ENCODE measurements around the gene KCNN3. TPM values are rescaled to one million over a fixed set of nuclear protein-coding genes. Genes with fewer than 3 reads are reported as not detected.

Gene KCNN3
- total RNA-seq, 2 donors from 2014 or later, result 0.12 to 0.29 TPM

- Mint-ChIP-seq H3K27ac (no peak overlapping the region), H3K36me3 (ENCODE audit: low read depth) (no peaks in the 10 kb centered on the region), H3K4me1 (peaks cover 15% of the 10 kb centered on the region), H3K27me3 (peaks cover 56% of the 10 kb centered on the region), H3K4me3 (no peak overlapping the region)
- ATAC-seq (no peak), DNase-seq (no peak)
- H3K9me3 ChIP-seq (ENCODE audit: control insufficient read depth, low read length, poor library complexity, severe bottlenecking), result no peaks in the 10 kb centered on the region
Measured at GRCh38 chr1:154807048-154807591, 63.0 kb downstream of the KCNN3 start.

DNA sequence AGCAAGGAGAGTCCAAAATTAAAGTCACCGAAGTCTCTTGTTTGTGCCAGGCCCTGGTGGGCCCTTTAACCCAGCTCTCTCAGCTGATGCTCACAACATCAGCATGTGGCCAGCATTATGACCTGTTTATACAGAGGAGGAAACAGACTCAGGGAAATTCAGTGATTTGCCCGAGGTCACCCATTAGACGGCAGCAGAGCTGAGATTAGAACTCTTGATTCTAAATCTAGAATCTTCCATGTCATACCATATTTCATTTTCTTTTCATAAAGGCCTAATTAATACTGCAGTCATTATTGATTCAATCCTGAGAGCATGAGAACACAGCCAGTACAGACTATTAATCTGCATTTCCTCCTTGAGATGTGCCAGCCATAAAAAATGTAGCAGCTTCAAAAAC is 63.7 kb downstream of the KCNN3 start:
- no peak overlapping the region for H3K4me3 Mint-ChIP-seq
- ATAC-seq (no peak), DNase-seq (no peak)
- H3K36me3 Mint-ChIP-seq (ENCODE audit: low read depth), result no peaks in the 10 kb centered on the region
- H3K27me3 Mint-ChIP-seq, result peaks cover 64% of the 10 kb centered on the region
- H3K27ac Mint-ChIP-seq, result no peak overlapping the region
- H3K9me3 ChIP-seq (ENCODE audit: control insufficient read depth, low read length, poor library complexity, severe bottlenecking), result no peaks in the 10 kb centered on the region
- peaks cover 15% of the 10 kb centered on the region for H3K4me1 Mint-ChIP-seq

- no peak overlapping the region for H3K27ac Mint-ChIP-seq
Measured at GRCh38 chr1:154802982-154803920, 66.8 kb downstream of the KCNN3 start.

GRCh38 chr1:154802336-154802969 is 67.6 kb downstream of the KCNN3 start:
- Mint-ChIP-seq H3K36me3 (ENCODE audit: low read depth) (no peaks in the 10 kb centered on the region), H3K4me1 (peaks cover 5% of the 10 kb centered on the region), H3K27me3 (peaks cover 54% of the 10 kb centered on the region), H3K4me3 (no peak overlapping the region), H3K27ac (no peak overlapping the region)
- DNase-seq (no peak), ATAC-seq (no peak)
- no peaks in the 10 kb centered on the region for H3K9me3 ChIP-seq (ENCODE audit: control insufficient read depth, low read length, poor library complexity, severe bottlenecking)

More at GRCh38 chr1:154802982-154803920, 66.8 kb downstream of the KCNN3 start:
- H3K4me1 Mint-ChIP-seq, result peaks cover 6% of the 10 kb centered on the region
- no peaks in the 10 kb centered on the region for H3K36me3 Mint-ChIP-seq (ENCODE audit: low read depth)
- DNase-seq (no peak), ATAC-seq (no peak)
- H3K4me3 Mint-ChIP-seq, result no peak overlapping the region
- H3K27me3 Mint-ChIP-seq, result peaks cover 62% of the 10 kb centered on the region
- no peaks in the 10 kb centered on the region for H3K9me3 ChIP-seq (ENCODE audit: control insufficient read depth, low read length, poor library complexity, severe bottlenecking)

DNA sequence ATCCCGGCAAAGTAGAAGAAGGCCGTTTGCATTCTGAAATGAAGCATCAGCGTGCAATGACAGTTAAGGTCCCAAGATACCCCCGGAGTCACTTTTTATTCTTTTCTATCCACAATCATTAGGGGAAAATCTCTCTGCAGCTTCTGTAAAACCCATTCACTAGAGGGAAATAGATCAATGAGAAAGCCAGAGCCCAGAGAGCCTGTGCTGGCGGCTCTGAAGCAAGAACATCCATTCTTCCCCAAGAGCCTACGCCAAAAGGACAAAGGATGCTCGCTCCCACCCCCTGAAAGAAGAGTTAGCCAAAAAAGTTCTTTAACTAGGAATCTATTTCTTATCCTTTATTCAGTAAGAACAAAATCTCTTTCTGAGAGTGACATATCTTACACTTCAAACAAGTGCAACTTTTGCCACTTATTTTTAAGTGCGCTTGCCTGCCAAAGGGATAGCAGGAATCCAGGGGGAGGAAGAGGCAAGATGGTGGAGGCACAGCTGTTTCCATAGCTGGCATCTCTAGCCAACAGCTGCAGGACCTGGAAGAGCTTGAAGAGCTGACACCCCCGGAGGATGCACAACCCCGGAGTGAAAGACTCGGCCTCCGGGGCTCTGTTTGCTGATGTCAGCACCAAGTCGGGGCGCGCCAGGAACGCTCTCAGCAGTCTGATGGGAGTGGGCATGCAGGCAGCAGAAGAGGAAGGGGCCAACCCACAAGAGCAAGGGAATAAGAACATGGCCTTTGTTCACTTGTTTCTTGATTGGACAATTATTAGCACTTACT is 68.7 kb downstream of the KCNN3 start:
- DNase-seq, result no peak
- no peak for ATAC-seq
- Mint-ChIP-seq H3K27ac (no peak overlapping the region), H3K4me1 (peaks cover 2% of the 10 kb centered on the region), H3K36me3 (ENCODE audit: low read depth) (no peaks in the 10 kb centered on the region), H3K27me3 (peaks cover 47% of the 10 kb centered on the region), H3K4me3 (no peak overlapping the region)
- H3K9me3 ChIP-seq (ENCODE audit: control insufficient read depth, low read length, poor library complexity, severe bottlenecking), result no peaks in the 10 kb centered on the region

GRCh38 chr1:154799188-154799587 is 70.9 kb downstream of the KCNN3 start:
- ATAC-seq (no peak), DNase-seq (no peak)
- Mint-ChIP-seq H3K4me1 (peaks cover 2% of the 10 kb centered on the region), H3K27me3 (peaks cover 43% of the 10 kb centered on the region), H3K36me3 (ENCODE audit: low read depth) (no peaks in the 10 kb centered on the region), H3K27ac (no peak overlapping the region), H3K4me3 (no peak overlapping the region)
- H3K9me3 ChIP-seq (ENCODE audit: control insufficient read depth, low read length, poor library complexity, severe bottlenecking), result no peaks in the 10 kb centered on the region

GRCh38 chr1:154798645-154799044 is 71.4 kb downstream of the KCNN3 start:
- Mint-ChIP-seq H3K27ac (no peak overlapping the region), H3K36me3 (ENCODE audit: low read depth) (no peaks in the 10 kb centered on the region), H3K27me3 (peaks cover 40% of the 10 kb centered on the region), H3K4me3 (no peak overlapping the region), H3K4me1 (no peaks in the 10 kb centered on the region)
- DNase-seq (no peak), ATAC-seq (no peak)
- no peaks in the 10 kb centered on the region for H3K9me3 ChIP-seq (ENCODE audit: control insufficient read depth, low read length, poor library complexity, severe bottlenecking)

- H3K4me3 Mint-ChIP-seq, result no peak overlapping the region
- H3K27me3 Mint-ChIP-seq, result peaks cover 36% of the 10 kb centered on the region
- no peaks in the 10 kb centered on the region for H3K36me3 Mint-ChIP-seq (ENCODE audit: low read depth)
- H3K9me3 ChIP-seq (ENCODE audit: control insufficient read depth, low read length, poor library complexity, severe bottlenecking), result no peaks in the 10 kb centered on the region
- DNase-seq (no peak), ATAC-seq (no peak)
- H3K4me1 Mint-ChIP-seq, result no peaks in the 10 kb centered on the region
- H3K27ac Mint-ChIP-seq, result no peak overlapping the region
Measured at GRCh38 chr1:154797175-154797574, 72.9 kb downstream of the KCNN3 start.

DNA sequence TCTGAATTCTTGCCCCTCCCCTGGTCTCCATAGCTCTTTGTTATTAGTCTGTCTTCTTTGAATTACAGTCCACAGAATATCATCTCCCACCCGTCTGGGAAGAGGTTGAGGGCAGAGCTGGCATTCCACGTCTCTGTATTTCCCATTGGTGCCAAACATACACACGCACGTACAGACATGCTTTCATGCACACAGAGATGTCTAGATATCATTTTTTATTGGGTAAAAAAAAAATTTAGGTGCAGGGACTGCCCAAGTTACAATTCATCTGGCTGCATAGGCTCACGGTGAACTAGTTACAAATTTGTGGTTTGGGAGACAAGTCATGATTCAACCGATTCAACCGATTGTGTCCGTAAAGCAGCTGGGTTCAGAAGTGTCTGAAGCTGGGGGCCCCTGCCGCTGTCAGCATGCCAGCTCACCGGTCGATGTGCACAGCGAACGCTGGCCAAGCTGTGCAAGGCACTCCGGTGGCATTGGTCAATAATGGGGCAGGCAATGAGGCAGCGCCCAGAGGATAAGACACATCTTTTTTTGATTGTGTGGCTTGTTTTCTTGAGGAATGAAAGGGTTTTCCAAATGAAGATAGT is 73.7 kb downstream of the KCNN3 start:
- DNase-seq, result no peak
- H3K4me1 Mint-ChIP-seq, result peaks cover 4% of the 10 kb centered on the region
- H3K27me3 Mint-ChIP-seq, result peaks cover 36% of the 10 kb centered on the region
- no peak overlapping the region for H3K4me3 Mint-ChIP-seq
- H3K36me3 Mint-ChIP-seq (ENCODE audit: low read depth), result no peaks in the 10 kb centered on the region
- H3K27ac Mint-ChIP-seq, result no peak overlapping the region
- H3K9me3 ChIP-seq (ENCODE audit: control insufficient read depth, low read length, poor library complexity, severe bottlenecking), result no peaks in the 10 kb centered on the region
- no peak for ATAC-seq

GRCh38 chr1:154794608-154795007 is 75.5 kb downstream of the KCNN3 start:
- DNase-seq (no peak), ATAC-seq (no peak)
- Mint-ChIP-seq H3K27me3 (peaks cover 36% of the 10 kb centered on the region), H3K4me3 (no peak overlapping the region), H3K4me1 (peaks cover 7% of the 10 kb centered on the region), H3K27ac (no peak overlapping the region), H3K36me3 (ENCODE audit: low read depth) (no peaks in the 10 kb centered on the region)
- no peaks in the 10 kb centered on the region for H3K9me3 ChIP-seq (ENCODE audit: control insufficient read depth, low read length, poor library complexity, severe bottlenecking)

DNA sequence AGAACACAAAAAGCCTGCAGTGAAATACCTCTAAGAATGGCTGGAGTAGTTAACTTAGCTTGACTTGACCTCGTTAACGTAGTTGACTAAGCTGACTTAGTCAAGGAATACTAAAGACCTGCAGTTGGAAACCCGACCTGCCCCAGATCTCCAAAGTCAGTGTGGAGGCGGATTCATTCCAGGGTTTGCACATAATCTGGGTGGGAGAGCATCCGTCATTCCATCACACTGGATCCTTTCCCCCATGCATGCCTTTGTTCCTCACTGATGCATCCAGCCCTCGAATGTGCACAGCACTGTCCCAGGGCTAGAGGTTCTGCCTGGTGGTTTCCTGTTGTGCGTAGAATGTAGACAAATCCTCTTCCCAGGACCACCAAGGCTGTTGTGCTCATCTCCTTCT is 76.4 kb downstream of the KCNN3 start:
- peaks cover 7% of the 10 kb centered on the region for H3K4me1 Mint-ChIP-seq
- DNase-seq, result no peak
- no peaks in the 10 kb centered on the region for H3K9me3 ChIP-seq (ENCODE audit: control insufficient read depth, low read length, poor library complexity, severe bottlenecking)
- H3K4me3 Mint-ChIP-seq, result no peak overlapping the region
- no peaks in the 10 kb centered on the region for H3K36me3 Mint-ChIP-seq (ENCODE audit: low read depth)
- peaks cover 36% of the 10 kb centered on the region for H3K27me3 Mint-ChIP-seq
- no peak for ATAC-seq
- no peak overlapping the region for H3K27ac Mint-ChIP-seq

- Mint-ChIP-seq H3K27me3 (peaks cover 36% of the 10 kb centered on the region), H3K4me1 (peaks cover 7% of the 10 kb centered on the region), H3K36me3 (ENCODE audit: low read depth) (no peaks in the 10 kb centered on the region), H3K27ac (no peak overlapping the region), H3K4me3 (no peak overlapping the region)
- DNase-seq (no peak), ATAC-seq (no peak)
- no peaks in the 10 kb centered on the region for H3K9me3 ChIP-seq (ENCODE audit: control insufficient read depth, low read length, poor library complexity, severe bottlenecking)
Measured at GRCh38 chr1:154792899-154793298, 77.2 kb downstream of the KCNN3 start.

All from T-helper 17 cell (primary cell).